GM20431 (cell line): ENCODE data around the gene CYP2A6.
"Not testable (repeated sequence)": the region's sequence is repeated elsewhere in the genome, so short reads cannot be mapped to it uniquely, and the experiment has no call there.

Experiments used
- in situ Hi-C: fragments of 300-500 bp; cut with MseI, MboI; formaldehyde crosslinking; loops from one replicate; pipeline ENCODE4 v1.15.0; 2020; ENCODE audit warnings: low sequenced_read_pairs; ENCODE audit not compliant: unreplicated experiment

Gene CYP2A6

GRCh38 chr19:40850277-40850676, at the start of gene CYP2A6:
Gene CYP2A6, minus strand, starts transcription at chr19:40850447. Its CDS starts 21 bp downstream, at chr19:40850426.
- in situ Hi-C loops = not testable (repeated sequence)

- in situ Hi-C loops = not testable (repeated sequence)
Measured at GRCh38 chr19:40899964-40900363, 49.7 kb upstream of the CYP2A6 start.

- in situ Hi-C loops = not testable (repeated sequence)
Measured at GRCh38 chr19:40896843-40897789, 46.9 kb upstream of the CYP2A6 start.

- in situ Hi-C loops = no loop called here
Measured at GRCh38 chr19:40896418-40896796, 46.2 kb upstream of the CYP2A6 start.

GRCh38 chr19:40893112-40893511, 42.9 kb upstream of the CYP2A6 start:
- in situ Hi-C loops = no loop called here

- in situ Hi-C loops = no loop called here
Measured at GRCh38 chr19:40889366-40889765, 39.1 kb upstream of the CYP2A6 start.

GRCh38 chr19:40888191-40888590, 37.9 kb upstream of the CYP2A6 start:
- in situ Hi-C loops = no loop called here

GRCh38 chr19:40884187-40884931, 34.1 kb upstream of the CYP2A6 start:
- in situ Hi-C loops = not testable (repeated sequence)

- in situ Hi-C loops = not testable (repeated sequence)
Measured at GRCh38 chr19:40882062-40882461, 31.8 kb upstream of the CYP2A6 start, which contains the start of gene CYP2A7. Gene CYP2A7, minus strand, starts transcription at chr19:40882231. Its CDS starts 21 bp downstream, at chr19:40882210.

GRCh38 chr19:40879349-40879748, 29.1 kb upstream of the CYP2A6 start:
- in situ Hi-C loops = not testable (repeated sequence)

- in situ Hi-C loops = not testable (repeated sequence)
Measured at GRCh38 chr19:40875526-40875951, 25.3 kb upstream of the CYP2A6 start.

GRCh38 chr19:40874874-40875273, 24.6 kb upstream of the CYP2A6 start:
- in situ Hi-C loops = not testable (repeated sequence)

- in situ Hi-C loops = not testable (repeated sequence)
Measured at GRCh38 chr19:40873873-40874272, 23.6 kb upstream of the CYP2A6 start.

- in situ Hi-C loops = no loop called here
Measured at GRCh38 chr19:40872209-40872608, 22.0 kb upstream of the CYP2A6 start.

- in situ Hi-C loops = no loop called here
Measured at GRCh38 chr19:40867701-40868100, 17.5 kb upstream of the CYP2A6 start.

GRCh38 chr19:40864739-40865496, 14.7 kb upstream of the CYP2A6 start:
- in situ Hi-C loops = not testable (repeated sequence)

GRCh38 chr19:40862785-40863184, 12.5 kb upstream of the CYP2A6 start:
- in situ Hi-C loops = no loop called here

GRCh38 chr19:40862333-40862732, 12.1 kb upstream of the CYP2A6 start:
- in situ Hi-C loops = no loop called here

GRCh38 chr19:40858109-40858508, 7.9 kb upstream of the CYP2A6 start:
- in situ Hi-C loops = no loop called here

GRCh38 chr19:40852467-40853152, 2.4 kb upstream of the CYP2A6 start:
- in situ Hi-C loops = not testable (repeated sequence)
